ENCODE measurements around the gene MORN5. TPM values are rescaled to one million over a fixed set of nuclear protein-coding genes. Genes with fewer than 3 reads are reported as not detected.

Gene MORN5
- total RNA-seq, 2 donors from 2014 or later: 2.1 TPM; not detected in 1

DNA sequence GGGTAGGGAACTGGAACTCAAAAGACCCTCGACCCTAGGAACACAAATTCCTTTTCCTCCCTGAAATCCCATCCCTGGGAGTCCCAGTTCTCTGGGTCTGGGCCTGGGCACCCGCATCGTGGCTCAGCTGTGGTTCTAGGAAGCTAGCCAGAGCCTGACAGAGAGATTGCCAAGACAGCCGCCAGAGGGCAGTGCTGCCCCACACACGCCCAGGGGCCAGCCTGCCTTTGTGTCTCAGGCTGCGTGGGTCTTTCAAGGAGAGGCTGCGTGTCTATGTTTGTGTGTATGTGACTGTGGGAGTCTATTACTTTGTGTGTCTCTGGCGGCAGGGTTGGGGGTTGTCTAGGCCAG, 34.6 kb upstream of the MORN5 start:
- intact Hi-C loops (cut with DNase I): loop anchor here (1.0 to 5.0 kb wide), 2 partner anchors 225 to 327 kb away; no protein-coding TSS in a partner anchor
- WGBS: 2% methylated on average over 8 of the region's 8 CpGs
- peak; percentile 67 for DNase-seq (ENCODE audit: low spot score)
- Histone ChIP-seq H3K27me3 (replicated peaks; ENCODE audit: insufficient read depth) (no peaks in the 10 kb centered on the region), H3K4me1 (replicated peaks) (peaks cover 4% of the 10 kb centered on the region), H3K27ac (no peak overlapping the region), H3K4me3 (no peak overlapping the region), H3K9me3 (no peaks in the 10 kb centered on the region), H3K36me3 (no peaks in the 10 kb centered on the region)
- TF ChIP-seq POLR2AphosphoS5 (IDR thresholded peaks at IDR 0.05): no peak
- peak; percentile 92 to 96 (median 96) for TF ChIP-seq CTCF (IDR thresholded peaks at IDR 0.05)
- no peak for TF ChIP-seq POLR2A (IDR thresholded peaks at IDR 0.05)

DNA sequence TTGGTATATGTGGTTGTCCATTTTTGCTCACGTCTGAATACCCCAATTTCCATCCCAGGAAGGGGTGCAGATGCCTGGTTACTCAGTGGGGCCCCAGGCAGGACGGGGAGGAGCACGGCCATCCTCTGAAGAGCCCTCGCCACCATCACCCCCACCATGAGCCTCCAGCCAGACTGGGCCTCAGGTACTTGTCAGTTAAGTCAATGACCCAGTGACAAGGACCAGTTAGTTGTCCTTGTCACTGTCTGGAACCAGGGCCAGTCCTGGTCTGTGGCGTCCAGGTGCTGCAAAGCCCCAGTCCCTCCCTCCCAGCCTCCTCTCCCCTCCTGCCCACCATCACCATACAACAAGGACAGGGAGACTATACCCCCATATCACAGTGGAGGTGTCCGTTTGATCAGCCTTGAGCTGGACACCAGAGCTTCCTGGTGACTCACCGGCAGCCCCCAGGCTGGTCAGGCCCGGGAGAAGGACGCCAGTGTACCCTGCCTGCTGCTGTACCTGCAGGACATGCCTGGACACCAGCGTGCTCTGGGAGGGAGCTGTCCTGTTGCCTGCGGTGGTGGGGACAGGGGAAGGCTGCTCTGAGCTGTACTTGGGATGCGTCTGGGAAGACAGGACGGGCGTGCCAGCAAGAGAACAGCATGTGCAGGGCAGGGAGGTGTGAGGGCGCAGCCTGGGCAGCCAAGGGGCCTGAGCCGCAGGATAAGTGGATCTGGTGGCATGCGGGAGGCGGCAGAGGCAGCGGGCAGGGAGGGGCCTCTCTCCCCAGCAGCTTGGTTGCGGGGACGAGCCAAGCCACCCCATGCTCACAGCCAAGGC, 34.0 kb upstream of the MORN5 start:
- no peaks in the 10 kb centered on the region for H3K27me3 ChIP-seq (replicated peaks; ENCODE audit: insufficient read depth)
- peaks cover 4% of the 10 kb centered on the region for H3K4me1 ChIP-seq (replicated peaks)
- WGBS: 53% methylated on average over 21 of the region's 21 CpGs
- no peak for DNase-seq (ENCODE audit: low spot score)
- H3K9me3 ChIP-seq: no peaks in the 10 kb centered on the region
- no peaks in the 10 kb centered on the region for H3K36me3 ChIP-seq
- H3K27ac ChIP-seq: no peak overlapping the region
- intact Hi-C loops (cut with DNase I): loop anchor here (1.0 to 5.0 kb wide), 2 partner anchors 225 to 327 kb away; no protein-coding TSS in a partner anchor
- no peak for TF ChIP-seq POLR2AphosphoS5 (IDR thresholded peaks at IDR 0.05)
- no peak for TF ChIP-seq CTCF (IDR thresholded peaks at IDR 0.05)
- no peak for TF ChIP-seq POLR2A (IDR thresholded peaks at IDR 0.05)
- no peak overlapping the region for H3K4me3 ChIP-seq

- Histone ChIP-seq H3K4me3 (peak overlapping the region; percentile 8 to 18), H3K4me1 (replicated peaks) (peaks cover 6% of the 10 kb centered on the region), H3K27me3 (replicated peaks; ENCODE audit: insufficient read depth) (no peaks in the 10 kb centered on the region), H3K36me3 (no peaks in the 10 kb centered on the region), H3K27ac (no peak overlapping the region), H3K9me3 (no peaks in the 10 kb centered on the region)
- TF ChIP-seq CTCF (IDR thresholded peaks at IDR 0.05) (no peak), POLR2AphosphoS5 (IDR thresholded peaks at IDR 0.05) (no peak), POLR2A (IDR thresholded peaks at IDR 0.05) (no peak)
- intact Hi-C loops (cut with DNase I): loop anchor here (5.0 kb wide), 1 partner anchor 326 kb away; no protein-coding TSS in a partner anchor
- 10% methylated on average over 64 of the region's 64 CpGs for WGBS
- no peak for DNase-seq (ENCODE audit: low spot score)
These were observed 33.1 kb upstream of the MORN5 start for GRCh38 chr9:122126331-122127261.

GRCh38 chr9:122127396-122127798, 32.3 kb upstream of the MORN5 start:
- H3K4me1 ChIP-seq (replicated peaks): peaks cover 7% of the 10 kb centered on the region
- H3K4me3 ChIP-seq: no peak overlapping the region
- no peaks in the 10 kb centered on the region for H3K9me3 ChIP-seq
- no peak for DNase-seq (ENCODE audit: low spot score)
- H3K27me3 ChIP-seq (replicated peaks; ENCODE audit: insufficient read depth): no peaks in the 10 kb centered on the region
- no peak overlapping the region for H3K27ac ChIP-seq
- WGBS: 80% methylated on average over 10 of the region's 10 CpGs
- no peaks in the 10 kb centered on the region for H3K36me3 ChIP-seq
- intact Hi-C loops (cut with DNase I): loop anchor here (5.0 kb wide), 1 partner anchor 325 kb away; no protein-coding TSS in a partner anchor
- no peak for TF ChIP-seq CTCF (IDR thresholded peaks at IDR 0.05)
- no peak for TF ChIP-seq POLR2A (IDR thresholded peaks at IDR 0.05)
- no peak for TF ChIP-seq POLR2AphosphoS5 (IDR thresholded peaks at IDR 0.05)
